WI38 (cell line): ENCODE measurements around the gene TMEM108.

Experiments
- H3K4me3 ChIP-seq: 2 replicates; pipeline ENCODE4 v1.5.1; 2011; ENCODE audit warnings: low read depth, mild to moderate bottlenecking, control low read depth, low read length
- CTCF ChIP-seq: IDR thresholded peaks from 2 replicates; pipeline ENCODE4 v1.5.1; 2012; ENCODE audit warnings: low read depth, mild to moderate bottlenecking, control low read depth, low read length

Gene TMEM108

GRCh38 chr3:133125802-133126201 lies 87.6 kb downstream of the TMEM108 start:
- H3K4me3 ChIP-seq, result no peak overlapping the region
- no peak for TF ChIP-seq CTCF

DNA sequence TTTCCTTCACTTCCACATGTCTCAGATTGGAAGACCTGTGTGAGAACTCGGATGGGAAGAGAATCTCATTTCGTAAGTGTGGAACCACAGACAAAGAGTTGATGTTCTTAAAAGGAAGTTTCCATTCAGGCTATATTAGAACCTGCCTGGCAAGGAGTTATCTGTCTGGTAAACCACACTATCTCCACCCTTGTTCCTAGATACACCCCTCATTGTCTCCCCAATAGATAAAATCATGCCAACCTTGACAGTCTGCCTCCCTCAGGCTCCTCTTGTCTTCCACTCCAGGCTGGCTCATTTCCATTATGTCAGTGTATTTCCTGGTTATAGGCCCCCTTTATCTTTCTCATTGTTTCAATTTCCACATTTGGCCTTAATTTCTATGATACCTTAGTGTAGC lies 89.2 kb downstream of the TMEM108 start:
- no peak for TF ChIP-seq CTCF
- H3K4me3 ChIP-seq, result no peak overlapping the region

- TF ChIP-seq CTCF, result no peak
Measured at GRCh38 chr3:133130168-133130567, 92.0 kb downstream of the TMEM108 start.

GRCh38 chr3:133135306-133135705 lies 97.1 kb downstream of the TMEM108 start:
- TF ChIP-seq CTCF, result no peak
- no peak overlapping the region for H3K4me3 ChIP-seq

More at GRCh38 chr3:133130168-133130567, 92.0 kb downstream of the TMEM108 start:
- no peak overlapping the region for H3K4me3 ChIP-seq

DNA sequence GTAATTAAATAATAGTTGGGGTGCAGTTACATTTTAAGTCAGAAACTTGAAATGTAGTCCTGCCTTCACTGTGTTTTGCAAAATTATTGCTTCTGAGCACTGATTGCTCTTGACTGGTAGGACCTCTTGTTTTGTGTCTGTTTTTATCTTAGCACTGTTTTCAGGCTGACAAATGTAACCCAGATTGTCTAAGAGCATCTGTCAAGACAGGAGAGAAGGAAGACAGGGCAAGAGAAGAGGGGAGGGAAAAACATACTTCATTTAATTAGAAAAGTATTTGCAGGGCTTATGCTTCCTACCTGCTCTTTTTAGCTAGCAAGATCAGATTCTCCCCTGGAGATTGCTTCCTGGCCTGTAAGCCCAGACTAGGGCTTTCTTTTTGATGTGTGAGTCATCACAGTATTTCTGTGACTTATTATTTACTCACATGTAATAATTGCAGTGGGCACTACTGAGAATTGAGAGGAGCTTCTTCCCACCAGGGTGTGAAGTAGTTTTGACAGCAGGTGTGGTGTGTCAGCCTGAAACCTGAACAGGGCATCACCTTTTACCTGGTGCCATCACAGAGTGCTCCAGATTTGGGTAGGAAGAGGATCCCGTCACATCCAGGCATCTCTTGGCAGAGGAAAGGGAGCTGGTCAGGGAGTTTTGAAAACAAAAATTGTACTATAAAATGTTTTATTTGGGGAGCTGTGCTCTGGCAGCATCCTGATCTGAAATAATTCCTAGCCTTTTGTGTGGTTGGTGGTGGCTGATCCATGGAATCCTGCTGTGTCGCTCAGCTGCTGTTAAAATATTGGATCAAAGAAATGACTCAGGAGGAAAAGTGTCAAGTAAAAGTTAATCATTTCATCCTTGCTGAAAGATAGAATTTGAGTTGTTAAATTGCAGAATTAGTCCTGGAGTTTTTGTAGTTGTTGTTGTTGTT lies 98.2 kb downstream of the TMEM108 start:
- TF ChIP-seq CTCF, result no peak
- H3K4me3 ChIP-seq, result no peak overlapping the region

DNA sequence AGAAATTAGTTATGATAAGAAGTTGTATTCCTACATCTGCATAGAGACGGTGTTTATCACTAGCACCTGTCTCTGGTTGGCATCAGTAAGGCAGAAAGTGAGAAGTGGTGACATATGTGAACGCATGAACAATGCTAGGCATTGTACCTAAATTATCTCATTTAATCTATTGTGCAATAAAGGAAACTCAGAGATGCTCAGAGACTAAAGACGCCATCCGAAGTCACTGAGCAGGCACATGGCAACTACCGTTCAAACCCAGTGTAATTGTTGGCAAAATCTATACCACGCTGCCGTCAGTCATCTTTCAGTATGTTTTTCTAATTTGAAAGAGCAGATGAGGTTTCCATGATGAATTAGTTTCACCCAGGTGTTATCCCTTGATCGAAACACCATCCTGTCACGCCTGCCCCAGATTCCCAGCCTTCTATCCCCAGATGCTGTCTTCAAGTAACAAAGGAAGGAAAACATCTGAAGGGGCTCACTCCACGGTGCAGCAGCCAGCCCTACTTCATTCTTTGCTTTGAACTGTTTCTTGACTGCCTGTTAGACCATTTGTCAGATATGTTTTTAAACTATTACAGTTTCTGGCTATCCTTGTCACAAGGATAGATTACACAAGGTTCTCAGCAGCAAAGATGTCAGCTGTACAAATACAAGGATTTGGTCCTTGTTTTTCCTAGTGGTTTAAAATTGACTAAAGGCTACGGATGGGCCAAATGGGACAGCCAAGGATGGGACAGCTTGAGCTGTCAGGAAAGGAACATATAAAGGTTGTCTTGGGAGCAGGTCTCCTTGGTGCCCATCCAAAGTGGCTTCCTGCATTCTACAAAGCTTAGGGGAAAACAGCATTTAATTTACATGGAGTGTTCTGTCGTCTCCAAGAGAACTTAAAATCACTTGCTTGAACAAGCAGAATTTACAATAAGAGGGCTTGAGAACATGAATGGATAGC lies 99.1 kb downstream of the TMEM108 start:
- no peak for TF ChIP-seq CTCF
- no peak overlapping the region for H3K4me3 ChIP-seq
